ENCODE data around the gene ELN. TPM values are rescaled to one million over a fixed set of nuclear protein-coding genes. Genes with fewer than 3 reads are reported as not detected.

Gene ELN
- total RNA-seq, 1 experiment from 2014 or later, result 0.37 TPM

GRCh38 chr7:74082770-74083116 lies 54.8 kb downstream of the ELN start:
- Histone ChIP-seq H3K9ac (ENCODE audit: extremely low read depth, insufficient read length, low read length) (no peak overlapping the region), H3T11ph (ENCODE audit: low read length) (no peak overlapping the region), H3K4ac (ENCODE audit: low read depth, low read length) (no peak overlapping the region), H3K27ac (ENCODE audit: insufficient read length, low read depth, low read length) (no peak overlapping the region), H3K4me2 (ENCODE audit: insufficient read depth, insufficient read length, low read length) (peak overlapping the region; percentile 46), H2BK12ac (ENCODE audit: insufficient read length, low read depth, low read length) (no peak overlapping the region), H2AFZ (ENCODE audit: low read length) (no peak overlapping the region), H3K14ac (ENCODE audit: insufficient read depth, low read length) (0 out of 2 replicates have a peak overlapping the region, but pooled peaks have one; percentile 43), H3K18ac (ENCODE audit: insufficient read length, low read depth, low read length) (no peak overlapping the region), H2BK120ac (ENCODE audit: low read depth, low read length, poor library complexity, severe bottlenecking) (no peak overlapping the region), H4K91ac (ENCODE audit: insufficient read length, low read depth, low read length) (no peak overlapping the region), H3K56ac (ENCODE audit: insufficient read length, low read depth, low read length) (no peak overlapping the region), H3K79me2 (ENCODE audit: insufficient read depth, low read length) (no peaks in the 10 kb centered on the region), H3K9me3 (ENCODE audit: control insufficient read depth, low read depth, low read length) (no peaks in the 10 kb centered on the region), H4K8ac (replicated peaks; ENCODE audit: insufficient read length, low read depth, low read length) (no peak overlapping the region), H3K27me3 (ENCODE audit: insufficient read depth, low read length) (no peaks in the 10 kb centered on the region), H2BK20ac (ENCODE audit: low read depth, low read length, poor library complexity, severe bottlenecking) (no peak overlapping the region), H3K23me2 (ENCODE audit: insufficient read length, low read depth, low read length, poor library complexity, severe bottlenecking) (peaks cover 9% of the 10 kb centered on the region), H4K5ac (ENCODE audit: insufficient read length, low read depth, low read length) (peak overlapping the region; percentile 36), H2BK5ac (ENCODE audit: insufficient read length, low read length) (no peak overlapping the region), H2AK5ac (ENCODE audit: insufficient read length, low read length) (no peak overlapping the region), H2BK15ac (ENCODE audit: low read depth, low read length) (no peak overlapping the region), H3K23ac (ENCODE audit: insufficient read length, low read depth, low read length) (no peak overlapping the region), H3K4me1 (ENCODE audit: insufficient read depth, low read length) (no peaks in the 10 kb centered on the region), H4K20me1 (ENCODE audit: control insufficient read depth, insufficient read depth, insufficient read length) (no peaks in the 10 kb centered on the region), H3K79me1 (ENCODE audit: insufficient read depth, low read depth, low read length, poor library complexity, severe bottlenecking) (no peaks in the 10 kb centered on the region)
- TF ChIP-seq CTCF (conservative IDR thresholded peaks at IDR 0.05), result no peak
- Mint-ChIP-seq H3K4me3 (peak overlapping the region; percentile 66 to 79), H3K4me1 (peaks cover 15 to 31% of the 10 kb centered on the region in 2 experiments), H3K36me3 (ENCODE audit: insufficient read depth in 1 of 3, low read depth in 3 of 3) (peaks cover 13 to 18% (median 17%) of the 10 kb centered on the region in 3 experiments; a peak in 6 of 7 replicates), H3K27ac (peak overlapping the region in 1 of 3 experiments; percentile 52; a peak in 1 of 7 replicates), H3K27me3 (ENCODE audit: low read depth) (no peaks in the 10 kb centered on the region; the same call in 1 of the 2 replicates), H3K9me3 (no peaks in the 10 kb centered on the region)
- no CpG with 5 or more reads among the region's 9 CpGs for WGBS (ENCODE audit: extremely low coverage, insufficient read length, low lambda C conversion rate)
- DNase-seq, result no peak
